Loucy (cell line): ENCODE measurements around the gene AGAP3.

Source experiments
- H2AFZ ChIP-seq: fragments of 200-600 bp; sonication (generic); 2 replicates; pipeline ENCODE4 v1.6.0; 2016; ENCODE audit warnings: antibody characterized with exemption, mild to moderate bottlenecking, low read length, moderate library complexity
- H3F3A ChIP-seq: fragments of 200-600 bp; 2 replicates; pipeline ENCODE4 v1.6.0; 2016; ENCODE audit warnings: antibody characterized with exemption, low read depth, mild to moderate bottlenecking
- H3K27me3 ChIP-seq: fragments of 200-600 bp; sonication (generic); 2 replicates; pipeline ENCODE4 v1.6.1; 2014; ENCODE audit warnings: low read length, mild to moderate bottlenecking; ENCODE audit not compliant: insufficient read depth, poor library complexity, severe bottlenecking
- H3K36me3 ChIP-seq: fragments of 200-600 bp; sonication (generic); 2 replicates; pipeline ENCODE4 v1.6.1; 2016; ENCODE audit warnings: low read length; ENCODE audit not compliant: insufficient read depth
- H3K4me1 ChIP-seq: fragments of 200-600 bp; sonication (generic); 2 replicates; pipeline ENCODE4 v1.5.1; 2014; ENCODE audit warnings: low read length, mild to moderate bottlenecking; ENCODE audit not compliant: insufficient read depth, poor library complexity, severe bottlenecking
- H3K4me2 ChIP-seq: fragments of 200-600 bp; sonication (generic); 2 replicates; pipeline ENCODE4 v1.6.0; 2014; ENCODE audit warnings: antibody characterized with exemption, low read length, low read depth, mild to moderate bottlenecking; ENCODE audit not compliant: poor library complexity, severe bottlenecking
- H3K4me3 ChIP-seq: fragments of 200-600 bp; sonication (generic); 2 replicates; pipeline ENCODE4 v1.5.1; 2014; ENCODE audit warnings: low read length, mild to moderate bottlenecking, mixed read lengths; ENCODE audit not compliant: poor library complexity, severe bottlenecking
- H3K79me2 ChIP-seq: fragments of 200-600 bp; sonication (generic); 2 replicates; pipeline ENCODE4 v1.6.1; 2014; ENCODE audit warnings: low read length; ENCODE audit not compliant: insufficient read depth
- H3K9ac ChIP-seq: fragments of 200-600 bp; sonication (generic); 2 replicates; pipeline ENCODE4 v1.6.0; 2014; ENCODE audit warnings: mild to moderate bottlenecking, low read depth, low read length, moderate library complexity; ENCODE audit not compliant: poor library complexity, severe bottlenecking
- H3K9me2 ChIP-seq: fragments of 200-600 bp; sonication (generic); replicated peaks from 2 replicates; pipeline ENCODE4 v1.6.1; 2016; ENCODE audit warnings: low read depth, low read length, mixed read lengths
- H3K9me3 ChIP-seq: fragments of 200-600 bp; sonication (generic); 2 replicates; pipeline ENCODE4 v1.6.1; 2014; ENCODE audit warnings: mild to moderate bottlenecking, antibody characterized with exemption, low read length, low read depth; ENCODE audit not compliant: insufficient read depth
- H4K20me1 ChIP-seq: fragments of 200-600 bp; sonication (generic); 2 replicates; pipeline ENCODE4 v1.6.0; 2014; ENCODE audit warnings: antibody characterized with exemption, low read length, mild to moderate bottlenecking; ENCODE audit not compliant: insufficient read depth, poor library complexity, severe bottlenecking
- EZH2phosphoT487 ChIP-seq: fragments of 200-600 bp; IDR thresholded peaks from 2 replicates; pipeline ENCODE4 v1.6.1; 2018; ENCODE audit warnings: antibody characterized with exemption, mild to moderate bottlenecking, moderate library complexity, borderline replicate concordance
- TF ChIP-seq, protein P1 (sequence below): fragments of 200-600 bp; sonication (generic); conservative IDR thresholded peaks from 2 replicates; pipeline ENCODE4 v1.5.1; 2014; ENCODE audit warnings: mild to moderate bottlenecking, antibody characterized with exemption, low read length

AGAP3 gene

DNA sequence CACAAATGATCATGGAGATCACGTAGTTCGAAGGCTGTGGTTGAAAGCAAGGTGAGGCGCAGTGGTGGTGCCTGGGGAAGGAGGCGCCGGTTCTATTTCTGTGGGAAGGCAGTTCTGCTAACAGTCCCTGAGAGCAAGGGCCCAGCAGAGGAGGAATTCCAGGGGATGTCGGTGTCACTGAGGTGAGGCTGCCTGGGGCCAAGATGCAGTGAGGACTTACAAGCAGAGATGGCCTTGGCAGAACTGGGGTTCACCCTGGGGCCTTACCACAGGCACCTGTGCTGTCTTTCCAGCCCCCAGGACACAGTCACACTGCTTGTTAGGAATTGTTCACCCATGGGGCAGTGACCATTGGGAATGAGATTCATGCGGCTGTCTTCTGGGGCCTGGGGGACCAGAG lies 54.6 kb downstream of the AGAP3 start:
- Histone ChIP-seq H3K27me3 (no peaks in the 10 kb centered on the region), H4K20me1 (no peaks in the 10 kb centered on the region), H3K4me3 (no peak overlapping the region), H3K9me3 (no peaks in the 10 kb centered on the region), H3K79me2 (no peaks in the 10 kb centered on the region), H3K9ac (no peak overlapping the region), H3F3A (no peaks in the 10 kb centered on the region), H3K4me1 (no peaks in the 10 kb centered on the region), H3K4me2 (no peak overlapping the region), H3K36me3 (peaks cover 19% of the 10 kb centered on the region; the same call in 1 of the 2 replicates), H2AFZ (no peak overlapping the region), H3K9me2 (no peaks in the 10 kb centered on the region)
- no peak for TF ChIP-seq EZH2phosphoT487
- TF ChIP-seq, protein P1, sequence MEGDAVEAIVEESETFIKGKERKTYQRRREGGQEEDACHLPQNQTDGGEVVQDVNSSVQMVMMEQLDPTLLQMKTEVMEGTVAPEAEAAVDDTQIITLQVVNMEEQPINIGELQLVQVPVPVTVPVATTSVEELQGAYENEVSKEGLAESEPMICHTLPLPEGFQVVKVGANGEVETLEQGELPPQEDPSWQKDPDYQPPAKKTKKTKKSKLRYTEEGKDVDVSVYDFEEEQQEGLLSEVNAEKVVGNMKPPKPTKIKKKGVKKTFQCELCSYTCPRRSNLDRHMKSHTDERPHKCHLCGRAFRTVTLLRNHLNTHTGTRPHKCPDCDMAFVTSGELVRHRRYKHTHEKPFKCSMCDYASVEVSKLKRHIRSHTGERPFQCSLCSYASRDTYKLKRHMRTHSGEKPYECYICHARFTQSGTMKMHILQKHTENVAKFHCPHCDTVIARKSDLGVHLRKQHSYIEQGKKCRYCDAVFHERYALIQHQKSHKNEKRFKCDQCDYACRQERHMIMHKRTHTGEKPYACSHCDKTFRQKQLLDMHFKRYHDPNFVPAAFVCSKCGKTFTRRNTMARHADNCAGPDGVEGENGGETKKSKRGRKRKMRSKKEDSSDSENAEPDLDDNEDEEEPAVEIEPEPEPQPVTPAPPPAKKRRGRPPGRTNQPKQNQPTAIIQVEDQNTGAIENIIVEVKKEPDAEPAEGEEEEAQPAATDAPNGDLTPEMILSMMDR = no peak

GRCh38 chr7:151141311-151141854 lies 55.1 kb downstream of the AGAP3 start:
- no peak overlapping the region for H3K9ac ChIP-seq
- no peaks in the 10 kb centered on the region for H3K79me2 ChIP-seq
- no peaks in the 10 kb centered on the region for H4K20me1 ChIP-seq
- peaks cover 13% of the 10 kb centered on the region; the same call in 1 of the 2 replicates for H3K36me3 ChIP-seq
- no peak overlapping the region for H3K4me2 ChIP-seq
- no peak overlapping the region for H2AFZ ChIP-seq
- H3K9me2 ChIP-seq = no peaks in the 10 kb centered on the region
- no peaks in the 10 kb centered on the region for H3K4me1 ChIP-seq
- H3K27me3 ChIP-seq = no peaks in the 10 kb centered on the region
- no peak overlapping the region for H3K4me3 ChIP-seq
- H3F3A ChIP-seq = no peaks in the 10 kb centered on the region
- TF ChIP-seq, protein P1 = no peak
- H3K9me3 ChIP-seq = no peaks in the 10 kb centered on the region

DNA sequence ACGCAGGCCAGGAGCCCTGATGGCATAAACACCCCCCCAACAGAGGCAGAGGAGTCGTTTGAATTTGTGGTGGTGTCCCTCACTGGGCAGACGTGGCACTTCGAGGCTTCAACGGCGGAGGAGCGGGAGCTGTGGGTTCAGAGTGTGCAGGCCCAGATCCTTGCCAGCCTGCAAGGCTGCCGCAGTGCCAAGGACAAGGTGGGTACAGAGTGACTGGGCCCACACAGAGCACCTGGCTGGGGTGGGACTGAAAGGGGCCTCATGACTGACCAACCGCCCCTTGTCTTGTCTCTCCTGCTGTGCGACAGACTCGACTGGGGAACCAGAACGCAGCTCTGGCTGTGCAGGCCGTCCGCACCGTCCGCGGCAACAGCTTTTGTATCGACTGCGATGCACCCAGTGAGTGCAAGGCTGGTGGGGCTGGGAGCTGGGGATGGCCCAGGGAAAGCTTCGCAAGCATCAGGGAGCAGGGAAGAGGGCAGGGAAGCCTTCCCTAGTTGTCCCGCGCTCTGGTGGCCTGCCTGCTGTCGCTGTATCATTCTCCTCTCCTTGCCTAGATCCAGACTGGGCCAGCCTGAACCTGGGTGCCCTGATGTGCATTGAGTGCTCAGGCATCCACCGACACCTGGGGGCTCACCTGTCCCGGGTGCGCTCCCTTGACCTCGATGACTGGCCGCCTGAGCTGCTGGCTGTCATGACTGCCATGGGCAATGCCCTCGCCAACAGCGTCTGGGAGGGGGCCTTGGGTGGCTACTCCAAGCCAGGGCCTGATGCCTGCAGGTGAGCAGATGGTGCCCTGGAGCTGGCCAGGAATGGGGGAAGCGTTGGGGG lies 55.8 kb downstream of the AGAP3 start:
- Histone ChIP-seq H3K27me3 (no peaks in the 10 kb centered on the region), H3K36me3 (peaks cover 12% of the 10 kb centered on the region; the same call in 1 of the 2 replicates), H3K79me2 (no peaks in the 10 kb centered on the region), H2AFZ (no peak overlapping the region), H3F3A (no peaks in the 10 kb centered on the region), H3K9me2 (no peaks in the 10 kb centered on the region), H3K4me1 (no peaks in the 10 kb centered on the region), H4K20me1 (no peaks in the 10 kb centered on the region), H3K4me2 (no peak overlapping the region), H3K4me3 (no peak overlapping the region), H3K9ac (no peak overlapping the region), H3K9me3 (no peaks in the 10 kb centered on the region)
- TF ChIP-seq, protein P1 = no peak
- no peak for TF ChIP-seq EZH2phosphoT487
